Activated CD4-positive, alpha-beta T cell treated with anti-CD3 and anti-CD28 coated beads, Interleukin-2, amount 50 U/mL, for 4 hours (primary cell): ENCODE measurements around the gene ACADSB.

Source experiments
- DNase-seq, 2 experiments: peaks; one replicate each; pipeline ENCODE4 v3.0.0-alpha.2; 2020

ACADSB gene

GRCh38 chr10:123008355-123009104 is at the start of gene ACADSB, which contains the start of gene IKZF5:
Gene ACADSB, plus strand, starts transcription at chr10:123009006. Its CDS starts 24 bp downstream, at chr10:123009030.
Gene IKZF5, minus strand, starts transcription at chr10:123008795. Its CDS starts 10,170 bp downstream, at chr10:122998625.
- DNase-seq, result peak; percentile 95 to 97

- DNase-seq, result no peak
Measured at GRCh38 chr10:122962405-122962804, 46.4 kb upstream of the ACADSB start.

- no peak for DNase-seq
Measured at GRCh38 chr10:122966879-122967278, 41.9 kb upstream of the ACADSB start.

- no peak for DNase-seq
Measured at GRCh38 chr10:122968698-122969097, 40.1 kb upstream of the ACADSB start.

GRCh38 chr10:122974023-122974422 is 34.8 kb upstream of the ACADSB start:
- DNase-seq, result no peak

GRCh38 chr10:122974543-122975064 is 34.2 kb upstream of the ACADSB start:
- DNase-seq, result no peak

GRCh38 chr10:122980209-122981065 is 28.4 kb upstream of the ACADSB start, which contains the start of gene PSTK:
Gene PSTK, plus strand, starts transcription at chr10:122980401. Its CDS starts 79 bp downstream, at chr10:122980480.
- DNase-seq, result peak; percentile 78 to 82

- no peak for DNase-seq
Measured at GRCh38 chr10:122981066-122981464, 27.7 kb upstream of the ACADSB start.

- DNase-seq, result no peak
Measured at GRCh38 chr10:122983898-122984297, 24.9 kb upstream of the ACADSB start.

GRCh38 chr10:122984708-122985107 is 24.1 kb upstream of the ACADSB start:
- DNase-seq, result no peak

GRCh38 chr10:122986335-122986734 is 22.5 kb upstream of the ACADSB start:
- no peak for DNase-seq

- DNase-seq, result no peak
Measured at GRCh38 chr10:122988501-122988900, 20.3 kb upstream of the ACADSB start.

GRCh38 chr10:122990278-122990677 is 18.5 kb upstream of the ACADSB start:
- no peak for DNase-seq

GRCh38 chr10:122992031-122992585 is 16.7 kb upstream of the ACADSB start:
- no peak for DNase-seq

GRCh38 chr10:122993797-122994336 is 14.9 kb upstream of the ACADSB start:
- DNase-seq, result no peak

GRCh38 chr10:122995936-122996335 is 12.9 kb upstream of the ACADSB start:
- no peak for DNase-seq

GRCh38 chr10:122997864-122998263 is 10.9 kb upstream of the ACADSB start:
- no peak for DNase-seq

- DNase-seq, result no peak
Measured at GRCh38 chr10:122998360-122998917, 10.4 kb upstream of the ACADSB start.

GRCh38 chr10:122998934-122999333 is 9.9 kb upstream of the ACADSB start:
- no peak for DNase-seq

GRCh38 chr10:122999347-122999746 is 9.5 kb upstream of the ACADSB start:
- DNase-seq, result no peak

GRCh38 chr10:123000155-123000554 is 8.7 kb upstream of the ACADSB start:
- DNase-seq, result no peak

GRCh38 chr10:123001370-123001769 is 7.4 kb upstream of the ACADSB start:
- DNase-seq, result no peak

GRCh38 chr10:123004298-123004697 is 4.5 kb upstream of the ACADSB start:
- DNase-seq, result no peak
